ENCODE data around the gene NTF3.

The NTF3 gene

DNA sequence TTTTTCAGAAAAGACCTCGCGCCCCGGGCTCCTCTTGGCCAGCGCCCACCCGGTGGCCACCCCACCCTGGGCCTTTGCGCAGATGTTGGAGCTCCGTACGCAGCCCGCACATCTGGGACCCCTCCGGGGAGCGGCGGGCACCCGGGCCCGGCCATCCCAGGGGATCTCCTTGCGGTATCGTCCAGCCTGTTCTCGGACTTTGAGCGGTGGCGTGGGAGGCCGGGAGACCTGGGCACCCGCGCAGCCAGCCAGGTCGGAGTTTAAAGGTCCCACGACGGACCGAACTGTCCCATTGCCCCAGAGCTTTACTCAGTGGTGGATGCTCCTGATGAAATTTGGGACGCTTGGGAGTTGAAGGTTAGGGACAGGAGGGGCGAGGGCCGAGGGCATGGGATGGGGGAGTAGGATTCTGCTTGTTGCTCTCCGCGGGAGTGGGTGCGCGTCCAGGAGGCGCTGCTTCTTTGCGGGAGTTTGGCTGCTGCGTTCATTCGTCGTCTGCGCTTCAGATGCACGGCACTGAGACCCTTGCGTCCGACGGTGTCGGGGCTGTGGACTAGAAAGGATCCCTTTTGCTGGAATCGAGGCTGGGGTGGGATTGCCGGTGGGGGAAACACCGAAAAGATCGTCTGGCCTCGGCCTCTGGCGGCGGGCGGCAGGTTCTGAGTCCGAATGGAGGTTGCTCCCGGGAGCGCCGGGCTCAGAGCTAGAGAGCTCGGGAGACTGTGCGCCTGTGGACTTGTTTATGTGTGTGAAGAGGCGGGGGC, 1.4 kb downstream of the NTF3 start:
- no peak for TF ChIP-seq CTCF (IDR thresholded peaks at IDR 0.05; ENCODE audit: low read depth, low read length)
- H3K4me3 ChIP-seq (replicated peaks in 1 of 2; ENCODE audit: low read depth in 2 of 2, low read length in 2 of 2): no peak overlapping the region
- no peak for DNase-seq (ENCODE audit: low read depth in 2 of 2)

GRCh38 chr12:5433845-5434646, 2.1 kb downstream of the NTF3 start:
- no peak overlapping the region for H3K4me3 ChIP-seq (replicated peaks in 1 of 2; ENCODE audit: low read depth in 2 of 2, low read length in 2 of 2)
- TF ChIP-seq CTCF (IDR thresholded peaks at IDR 0.05; ENCODE audit: low read depth, low read length): no peak
- no peak for DNase-seq (ENCODE audit: low read depth in 2 of 2)

DNA sequence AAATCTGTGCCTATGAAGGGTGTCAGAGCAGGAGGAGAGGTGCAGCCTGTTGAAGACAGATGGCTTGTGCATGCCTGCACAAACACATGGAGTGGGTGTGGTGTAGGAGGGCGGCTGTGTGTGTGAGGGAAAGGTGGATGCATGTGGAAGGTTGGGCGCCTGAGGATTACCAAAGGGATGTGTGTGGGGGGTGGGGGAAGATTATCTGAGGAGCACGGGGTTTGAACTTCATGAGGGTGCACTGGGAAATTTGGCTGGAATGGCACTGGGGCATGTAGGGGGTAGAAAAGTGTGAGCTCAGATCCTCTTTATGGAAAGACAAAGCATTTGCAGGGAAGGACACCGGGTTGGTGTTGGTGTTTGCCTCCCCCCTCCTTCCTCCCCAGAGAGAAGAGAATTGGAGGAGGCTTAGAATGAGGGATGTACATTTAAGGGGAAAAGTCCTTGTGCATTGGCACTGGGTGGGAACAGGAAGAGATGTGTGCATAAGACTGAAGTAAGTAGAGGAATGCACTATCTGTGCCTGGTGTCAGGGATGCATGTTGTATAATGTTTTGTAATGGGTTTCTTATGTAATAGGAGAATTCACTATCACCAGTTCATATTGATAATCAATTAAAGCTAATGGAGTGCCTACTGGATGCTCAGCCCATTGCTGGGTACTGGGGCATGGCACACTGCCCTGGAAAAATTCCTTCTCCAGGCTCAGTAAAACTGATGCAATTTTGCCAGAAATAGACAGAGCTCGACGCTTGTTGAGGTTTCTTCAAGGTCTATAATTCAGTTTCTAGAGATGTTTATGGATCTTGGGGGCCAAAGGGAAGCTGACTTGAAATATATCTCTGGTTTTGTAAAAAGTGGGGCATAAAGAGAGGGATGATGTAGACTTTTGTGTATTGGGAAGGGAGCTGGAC, 3.0 kb downstream of the NTF3 start:
- DNase-seq (ENCODE audit: low read depth in 2 of 2): no peak
- TF ChIP-seq CTCF (IDR thresholded peaks at IDR 0.05; ENCODE audit: low read depth, low read length): no peak
- H3K4me3 ChIP-seq (replicated peaks in 1 of 2; ENCODE audit: low read depth in 2 of 2, low read length in 2 of 2): no peak overlapping the region

- TF ChIP-seq CTCF (IDR thresholded peaks at IDR 0.05; ENCODE audit: low read depth, low read length): no peak
- no peak overlapping the region for H3K4me3 ChIP-seq (replicated peaks in 1 of 2; ENCODE audit: low read depth in 2 of 2, low read length in 2 of 2)
- DNase-seq (ENCODE audit: low read depth in 2 of 2): no peak
Measured at GRCh38 chr12:5437182-5437583, 5.3 kb downstream of the NTF3 start.

DNA sequence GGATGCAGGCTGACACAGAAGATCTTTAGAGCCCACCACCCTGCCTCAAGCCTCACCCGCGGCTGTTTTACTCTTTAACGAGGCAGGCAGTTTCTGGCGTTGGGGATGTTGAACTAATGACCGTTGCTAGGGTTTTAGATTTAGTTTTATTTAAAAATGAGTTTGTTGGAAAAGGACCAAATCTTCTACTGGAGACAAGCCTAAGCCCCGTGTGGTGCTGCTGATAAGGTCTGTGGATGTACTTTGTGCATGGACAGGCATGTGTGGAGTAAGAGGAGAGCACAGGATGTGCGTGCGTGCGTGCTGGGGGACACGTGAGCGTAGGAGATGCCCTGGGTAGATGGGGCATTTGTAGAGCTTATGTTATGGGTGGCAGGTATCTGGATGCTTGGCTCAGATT, 5.7 kb downstream of the NTF3 start:
- no peak for DNase-seq (ENCODE audit: low read depth in 2 of 2)
- no peak for TF ChIP-seq CTCF (IDR thresholded peaks at IDR 0.05; ENCODE audit: low read depth, low read length)
- no peak overlapping the region for H3K4me3 ChIP-seq (replicated peaks in 1 of 2; ENCODE audit: low read depth in 2 of 2, low read length in 2 of 2)

GRCh38 chr12:5438671-5439200, 6.8 kb downstream of the NTF3 start:
- TF ChIP-seq CTCF (IDR thresholded peaks at IDR 0.05; ENCODE audit: low read depth, low read length): no peak

More at GRCh38 chr12:5438671-5439200, 6.8 kb downstream of the NTF3 start:
- no peak for DNase-seq (ENCODE audit: low read depth in 2 of 2)
- H3K4me3 ChIP-seq (replicated peaks in 1 of 2; ENCODE audit: low read depth in 2 of 2, low read length in 2 of 2): no peak overlapping the region
